K562 (cell line): ENCODE data around the gene TRNP1. TPM values are rescaled to one million over a fixed set of nuclear protein-coding genes. Genes with fewer than 3 reads are reported as not detected.

Source experiments
- ATAC-seq: fragments of 200-7000 bp; cut with Tn5 transposase; 3 replicates; pipeline ENCODE4 v1.9.1; 2020; ENCODE audit warnings: moderate library complexity
- BruUV-seq: library from RNA; stranded (reverse); fragments of 400-500 nt; replicated peaks from 2 replicates; lab custom pipeline; 2021; lab: Mats Ljungman, UMichigan
- CTCF ChIA-PET: fragments of 300-600 bp; formaldehyde crosslinking; extraction: SDS; loops from one replicate; lab custom pipeline; 2021; ENCODE audit warnings: low intra/inter-chr PET ratio; lab: Yijun Ruan, JAX
- POLR2A ChIA-PET: fragments of 300-600, 350-650 bp; sonication (Branson Sonifier 250); formaldehyde crosslinking; extraction: SDS; loops from one replicate; lab custom pipeline; 2021; ENCODE audit warnings: antibody characterized with exemption, inconsistent platforms; lab: Yijun Ruan, JAX
- DNase-seq, 4 experiments: peaks; one replicate each; pipeline versions ENCODE4 v3.0.0 to v3.0.0-alpha.2; 2011 to 2018; ENCODE audit warnings: low spot score in 3 of 4, mixed read lengths in 3 of 4; ENCODE audit errors: extremely low read depth in 1 of 4
- FAIRE-seq: peaks from 2 replicates; lab custom pipeline; 2011; peaks lifted over from hg19 to GRCh38; lab: Jason Lieb, UNC
- H2AFZ ChIP-seq: 2 replicates; pipeline ENCODE4 v1.6.0; 2011; ENCODE audit warnings: low read depth, low read length, control low read depth, inconsistent platforms
- H3K27ac ChIP-seq: fragments of 200-600 bp; 3 replicates; pipeline ENCODE4 v1.8.0; 2011; ENCODE audit warnings: low read depth, mild to moderate bottlenecking, control low read depth, inconsistent platforms, low read length, moderate library complexity, mixed read lengths; ENCODE audit errors: extremely low read depth
- H3K27me3 ChIP-seq, 2 experiments: fragments of 300-600 bp in 1 of 2; 2 replicates in 1 of 2; 3 replicates in 1 of 2; pipeline versions ENCODE4 v1.6.0 to v1.8.0; 2011; ENCODE audit warnings: inconsistent platforms in 2 of 2, low read length in 2 of 2, mild to moderate bottlenecking in 1 of 2, mixed read lengths in 1 of 2, moderate library complexity in 1 of 2; ENCODE audit not compliant: control insufficient read depth in 2 of 2, insufficient read depth in 2 of 2
- H3K36me3 ChIP-seq: fragments of 300-600 bp; 3 replicates; pipeline ENCODE4 v1.8.0; 2011; ENCODE audit warnings: mild to moderate bottlenecking, low read length, inconsistent platforms; ENCODE audit not compliant: control insufficient read depth, insufficient read depth
- H3K4me1 ChIP-seq, 2 experiments: fragments of 200-600 bp in 1 of 2; replicated peaks in 1 of 2; 2 replicates in 1 of 2; 3 replicates in 1 of 2; pipeline versions ENCODE4 v1.5.1 to v1.8.0; 2011; ENCODE audit warnings: inconsistent platforms in 2 of 2, low read length in 2 of 2, mild to moderate bottlenecking in 1 of 2, mixed read lengths in 1 of 2, moderate library complexity in 1 of 2; ENCODE audit not compliant: control insufficient read depth in 2 of 2, insufficient read depth in 2 of 2
- H3K4me2 ChIP-seq: 2 replicates; pipeline ENCODE4 v1.6.1; 2011; ENCODE audit warnings: low read length, control low read depth, inconsistent platforms, mixed read lengths; ENCODE audit not compliant: insufficient read depth
- H3K4me3 ChIP-seq: fragments of 200-600 bp; sonication (generic), shearing (Covaris generic); 2 replicates; pipeline ENCODE4 v1.5.1; 2016; ENCODE audit warnings: control low read depth, inconsistent platforms
- H3K79me2 ChIP-seq: fragments of 200-600 bp; 3 replicates; pipeline ENCODE4 v1.8.0; 2011; ENCODE audit warnings: low read length, inconsistent platforms; ENCODE audit not compliant: control insufficient read depth, insufficient read depth
- H3K9ac ChIP-seq, 2 experiments: 2 replicates each; pipeline versions ENCODE4 v1.6.0 to v1.6.1; 2011; ENCODE audit warnings: low read depth in 2 of 2, low read length in 2 of 2, control low read depth in 1 of 2, inconsistent platforms in 1 of 2, mild to moderate bottlenecking in 1 of 2, mixed read lengths in 1 of 2; ENCODE audit not compliant: insufficient read depth in 1 of 2
- H3K9me1 ChIP-seq: one replicate; pipeline ENCODE4 v1.6.0; 2011; ENCODE audit warnings: inconsistent platforms, mild to moderate bottlenecking, low read length, moderate library complexity; ENCODE audit not compliant: control insufficient read depth, insufficient read depth
- H3K9me3 ChIP-seq: replicated peaks from 2 replicates; pipeline ENCODE4 v1.5.1; 2011; ENCODE audit warnings: low read depth, low read length, inconsistent platforms; ENCODE audit not compliant: control insufficient read depth, insufficient read depth
- H4K20me1 ChIP-seq: replicated peaks from 2 replicates; pipeline ENCODE4 v1.6.1; 2011; ENCODE audit warnings: low read length, inconsistent platforms, mixed read lengths; ENCODE audit not compliant: control insufficient read depth, insufficient read depth
- BDP1 ChIP-seq: IDR thresholded peaks from 3 replicates; pipeline ENCODE4 v1.6.1; 2011; ENCODE audit not compliant: insufficient read length, insufficient read depth
- CEBPB ChIP-seq: fragments of 450-650 bp; IDR thresholded peaks from 2 replicates; pipeline ENCODE4 v1.6.1; 2016; ENCODE audit warnings: missing genetic modification characterization, missing compliant biosample characterization
- CEBPG ChIP-seq, 3 experiments: fragments of 200-800 bp in 1 of 3; sonication (Bioruptor generic) in 1 of 3; sonication (generic) in 1 of 3; formaldehyde crosslinking in 1 of 3; IDR thresholded peaks in 2 of 3; conservative IDR thresholded peaks in 1 of 3; 2 replicates each; pipeline versions ENCODE4 v1.6.1 to v1.8.0; 2016 to 2022; ENCODE audit warnings: missing compliant biosample characterization in 2 of 3, missing genetic modification characterization in 2 of 3, mild to moderate bottlenecking in 1 of 3, missing genetic modification reagents in 1 of 3
- DMBX1 ChIP-seq: fragments of 250-450 bp; sonication (Bioruptor Pico); IDR thresholded peaks from 2 replicates; pipeline ENCODE4 v1.8.0; 2022; ENCODE audit warnings: inconsistent platforms, mild to moderate bottlenecking, moderate library complexity, borderline replicate concordance
- HEY1 ChIP-seq: fragments of 250-450 bp; sonication (Bioruptor Pico); IDR thresholded peaks from 2 replicates; pipeline ENCODE4 v1.5.0; 2020; ENCODE audit warnings: mild to moderate bottlenecking, moderate library complexity, borderline replicate concordance
- PKNOX1 ChIP-seq: fragments of 450-650 bp; IDR thresholded peaks from 2 replicates; pipeline ENCODE4 v1.6.1; 2016
- RREB1 ChIP-seq: fragments of 250-450 bp; sonication (Bioruptor Pico); IDR thresholded peaks from 2 replicates; pipeline ENCODE4 v1.4.0; 2020
- SMARCE1 ChIP-seq: fragments of 450-650 bp; IDR thresholded peaks from 2 replicates; pipeline ENCODE4 v1.7.1; 2016; ENCODE audit warnings: mild to moderate bottlenecking
- SP1 ChIP-seq: sonication (generic); formaldehyde crosslinking; IDR thresholded peaks from 2 replicates; pipeline ENCODE4 v1.8.1; 2022; ENCODE audit warnings: mild to moderate bottlenecking, missing genetic modification reagents
- SRSF7 ChIP-seq: fragments of 200-400 bp; formaldehyde crosslinking; optimal IDR thresholded peaks from 2 replicates; pipeline ENCODE3; 2017; ENCODE audit warnings: mild to moderate bottlenecking, low read depth, low read length
- TGIF2 ChIP-seq: sonication (generic); formaldehyde crosslinking; IDR thresholded peaks from 2 replicates; pipeline ENCODE4 v1.8.1; 2022; ENCODE audit warnings: mild to moderate bottlenecking, missing genetic modification reagents, moderate library complexity
- XRCC4 ChIP-seq: IDR thresholded peaks from one replicate; pipeline ENCODE4 v1.6.1; 2011; ENCODE audit not compliant: insufficient read depth, insufficient read length; ENCODE audit errors: extremely low read depth
- ZBTB5 ChIP-seq: fragments of 450-650 bp; IDR thresholded peaks from 2 replicates; pipeline ENCODE4 v1.6.1; 2017; ENCODE audit warnings: antibody characterized with exemption
- ZC3H4 ChIP-seq: sonication (generic); formaldehyde crosslinking; IDR thresholded peaks from 2 replicates; pipeline ENCODE4 v1.9.0; 2021; ENCODE audit warnings: missing genetic modification reagents, borderline replicate concordance
- WGBS: fragments of 100-300 bp; shearing (Covaris generic); methylation state at CpG from one replicate; pipeline ENCODE4 v1.1.6; 2016; ENCODE audit warnings: low coverage, mixed read lengths; ENCODE audit not compliant: insufficient coverage; ENCODE audit errors: missing lambda C conversion rate; 5-methylcytosine and 5-hydroxymethylcytosine counted together
- in situ Hi-C: fragments of 300-500 bp; cut with MboI; formaldehyde crosslinking; loops from 4 replicates; pipeline ENCODE4 v1.15.0; 2018; ENCODE audit warnings: inconsistent platforms, mixed read lengths
- intact Hi-C: fragments of 100-400 bp; cut with micrococcal nuclease; formaldehyde crosslinking; loops from 2 replicates; pipeline ENCODE4 v1.14.2; 2022
- polyA plus RNA-seq, 8 experiments: library from polyadenylated mRNA; depleted of rRNA in 4 of 8; stranded (reverse) in 5 of 8; unstranded in 3 of 8; fragments of >200 nt; fragmentation: Nextera tagmentation in 2 of 8; fragmentation: Illumina TruSeq in 1 of 8; extraction: Ambion mirVana in 2 of 8; extraction: Trizol in 1 of 8; gene quantifications; 2 replicates each; pipeline versions ENCODE4 v1.2.1 to v1.2.3, GENCODE V29; 2011 to 2014; ENCODE audit warnings: inconsistent platforms in 1 of 8, missing spikeins in 1 of 8
- total RNA-seq, 7 experiments: library from RNA; depleted of rRNA in 6 of 7; stranded (reverse); fragments of >200 nt in 6 of 7; fragmentation: Illumina TruSeq in 2 of 7; extraction: Trizol in 2 of 7; gene quantifications; 2 replicates each; pipeline versions ENCODE4 v1.2.1 to v1.2.3, GENCODE V29; 2011 to 2021; ENCODE audit warnings: low replicate concordance in 1 of 7

The TRNP1 gene
- total and polyA plus RNA-seq, 9 of the 15 experiments (the other 6 are each of a cell fraction or from before 2014, with no cell fraction given), result 0.03 to 1.3 (median 0.95) TPM

GRCh38 chr1:26961826-26962225, 31.7 kb upstream of the TRNP1 start:
- H3K9ac ChIP-seq, result no peak overlapping the region
- H3K4me2 ChIP-seq, result no peak overlapping the region
- POLR2A ChIA-PET, result interaction anchor here (0.6 to 1.1 kb wide), 4 partner anchors 8 to 54 kb away, joined by 3 to 5 read pairs (median 4); no protein-coding TSS in a partner anchor
- CTCF ChIA-PET, result no interaction called here
- H3K4me3 ChIP-seq, result no peak overlapping the region
- DNase-seq (no peak), FAIRE-seq (peak; percentile 32), ATAC-seq (no peak)
- BruUV-seq, result no TSS peak
- H3K36me3 ChIP-seq, result no peaks in the 10 kb centered on the region
- intact Hi-C loops, result no loop called here
- H3K4me1 ChIP-seq, result peaks cover 9 to 14% of the 10 kb centered on the region in 2 experiments; a peak in 4 of 5 replicates
- in situ Hi-C loops, result no loop called here
- H3K27ac ChIP-seq, result no peak overlapping the region
- H3K27me3 ChIP-seq, result peaks cover 5 to 21% of the 10 kb centered on the region in 2 experiments; a peak in 4 of 5 replicates
- no peaks in the 10 kb centered on the region for H4K20me1 ChIP-seq
- WGBS, result 6% methylated on average over 3 of the region's 3 CpGs
- peak; percentile 40; the same call in 1 of the 2 replicates for TF ChIP-seq CEBPG (CRISPR knock-in tag; IDR thresholded peaks at IDR 0.05)
- peak in 1 of 2 experiments; percentile 58; a peak in 2 of 4 replicates for TF ChIP-seq CEBPG (tag; conservative IDR thresholded peaks at IDR 0.05 in 1 of 2, IDR thresholded peaks at IDR 0.05 in 1 of 2)
- no peak for TF ChIP-seq SRSF7
- no peak for TF ChIP-seq RREB1 (CRISPR knock-in tag)
- no peak for TF ChIP-seq BDP1
- no peak for TF ChIP-seq TGIF2
- TF ChIP-seq SP1 (CRISPR knock-in tag), result no peak
- no peak for TF ChIP-seq DMBX1 (CRISPR knock-in tag)
- TF ChIP-seq CEBPB (tag), result peak; percentile 86
- no peak for TF ChIP-seq XRCC4
- no peak for TF ChIP-seq ZC3H4 (CRISPR knock-in tag)
- TF ChIP-seq SMARCE1, result no peak
- no peak for TF ChIP-seq ZBTB5
- TF ChIP-seq PKNOX1, result no peak
- no peak for TF ChIP-seq HEY1 (CRISPR knock-in tag)
- TF ChIP-seq, all 486 proteins: peak for 2
- Histone ChIP-seq H2AFZ (no peak overlapping the region), H3K9me3 (no peaks in the 10 kb centered on the region), H3K9me1 (no peaks in the 10 kb centered on the region), H3K79me2 (no peaks in the 10 kb centered on the region)
